Measurements from ENCODE around the gene SLC35B1.

Gene SLC35B1

DNA sequence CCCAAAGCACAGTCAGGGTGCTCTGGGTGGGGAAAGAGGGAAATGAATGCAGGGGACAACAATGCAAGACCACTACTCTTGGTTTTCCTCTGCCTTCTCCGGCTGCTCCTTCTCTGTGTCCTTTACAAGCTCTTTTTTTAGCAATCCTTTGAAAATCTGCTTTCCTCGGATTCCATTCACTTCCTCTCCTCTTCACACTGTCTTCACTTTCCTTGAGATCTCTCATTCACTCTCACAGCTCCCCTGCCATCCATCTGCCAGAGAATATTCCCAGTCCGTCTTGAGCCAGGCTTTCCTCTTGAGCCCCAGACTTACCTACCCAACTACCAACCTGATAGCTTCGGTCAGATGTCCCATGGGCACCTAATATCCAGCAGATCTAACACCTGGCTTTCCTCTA lies 18.9 kb downstream of the SLC35B1 start:
- no peak overlapping the region for H3K27ac ChIP-seq
- CTCF ChIA-PET: no interaction called here
- no peak for DNase-seq (ENCODE audit: low spot score)
- POLR2A ChIA-PET (ENCODE audit: low non-redundant PET): no interaction called here
- TF ChIP-seq, protein P1, sequence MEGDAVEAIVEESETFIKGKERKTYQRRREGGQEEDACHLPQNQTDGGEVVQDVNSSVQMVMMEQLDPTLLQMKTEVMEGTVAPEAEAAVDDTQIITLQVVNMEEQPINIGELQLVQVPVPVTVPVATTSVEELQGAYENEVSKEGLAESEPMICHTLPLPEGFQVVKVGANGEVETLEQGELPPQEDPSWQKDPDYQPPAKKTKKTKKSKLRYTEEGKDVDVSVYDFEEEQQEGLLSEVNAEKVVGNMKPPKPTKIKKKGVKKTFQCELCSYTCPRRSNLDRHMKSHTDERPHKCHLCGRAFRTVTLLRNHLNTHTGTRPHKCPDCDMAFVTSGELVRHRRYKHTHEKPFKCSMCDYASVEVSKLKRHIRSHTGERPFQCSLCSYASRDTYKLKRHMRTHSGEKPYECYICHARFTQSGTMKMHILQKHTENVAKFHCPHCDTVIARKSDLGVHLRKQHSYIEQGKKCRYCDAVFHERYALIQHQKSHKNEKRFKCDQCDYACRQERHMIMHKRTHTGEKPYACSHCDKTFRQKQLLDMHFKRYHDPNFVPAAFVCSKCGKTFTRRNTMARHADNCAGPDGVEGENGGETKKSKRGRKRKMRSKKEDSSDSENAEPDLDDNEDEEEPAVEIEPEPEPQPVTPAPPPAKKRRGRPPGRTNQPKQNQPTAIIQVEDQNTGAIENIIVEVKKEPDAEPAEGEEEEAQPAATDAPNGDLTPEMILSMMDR (conservative IDR thresholded peaks at IDR 0.05; ENCODE audit: low read depth): no peak

DNA sequence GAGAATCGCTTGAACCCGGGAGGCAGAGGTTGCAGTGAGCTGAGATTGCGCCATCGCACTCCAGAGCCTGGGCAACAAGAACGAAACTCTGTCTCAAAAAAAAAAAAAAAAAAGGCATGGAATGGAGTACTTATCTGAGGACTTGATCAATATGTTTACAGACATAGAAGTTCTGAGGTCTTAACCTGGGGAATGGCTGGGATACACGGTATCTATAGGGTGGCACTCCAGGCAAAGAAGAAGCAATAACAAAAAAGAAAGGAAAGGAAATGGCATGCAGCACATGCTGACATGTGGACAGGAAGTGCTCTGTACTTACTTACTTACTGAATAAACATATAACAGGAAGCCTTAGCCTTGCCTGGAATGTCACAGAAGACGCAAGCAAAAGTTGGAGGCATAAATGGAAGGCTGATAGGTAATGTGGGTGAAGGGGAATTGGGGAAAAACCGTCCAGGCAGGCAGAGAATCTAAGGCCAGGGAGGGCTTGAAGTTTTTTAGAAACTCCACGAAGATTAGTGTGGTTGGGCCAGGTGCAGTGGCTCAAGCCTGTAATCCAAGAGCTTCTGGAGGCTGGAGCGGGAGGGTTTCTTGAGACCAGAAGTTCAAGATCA lies 19.8 kb downstream of the SLC35B1 start:
- DNase-seq (ENCODE audit: low spot score): no peak
- ChIA-PET CTCF (interaction anchor here (0.6 to 0.7 kb wide), 2 partner anchors 118 to 130 kb away, joined by 3 read pairs; no protein-coding TSS in a partner anchor), POLR2A (ENCODE audit: low non-redundant PET) (no interaction called here)
- no peak overlapping the region for H3K27ac ChIP-seq
- TF ChIP-seq, protein P1 (conservative IDR thresholded peaks at IDR 0.05; ENCODE audit: low read depth): no peak

DNA sequence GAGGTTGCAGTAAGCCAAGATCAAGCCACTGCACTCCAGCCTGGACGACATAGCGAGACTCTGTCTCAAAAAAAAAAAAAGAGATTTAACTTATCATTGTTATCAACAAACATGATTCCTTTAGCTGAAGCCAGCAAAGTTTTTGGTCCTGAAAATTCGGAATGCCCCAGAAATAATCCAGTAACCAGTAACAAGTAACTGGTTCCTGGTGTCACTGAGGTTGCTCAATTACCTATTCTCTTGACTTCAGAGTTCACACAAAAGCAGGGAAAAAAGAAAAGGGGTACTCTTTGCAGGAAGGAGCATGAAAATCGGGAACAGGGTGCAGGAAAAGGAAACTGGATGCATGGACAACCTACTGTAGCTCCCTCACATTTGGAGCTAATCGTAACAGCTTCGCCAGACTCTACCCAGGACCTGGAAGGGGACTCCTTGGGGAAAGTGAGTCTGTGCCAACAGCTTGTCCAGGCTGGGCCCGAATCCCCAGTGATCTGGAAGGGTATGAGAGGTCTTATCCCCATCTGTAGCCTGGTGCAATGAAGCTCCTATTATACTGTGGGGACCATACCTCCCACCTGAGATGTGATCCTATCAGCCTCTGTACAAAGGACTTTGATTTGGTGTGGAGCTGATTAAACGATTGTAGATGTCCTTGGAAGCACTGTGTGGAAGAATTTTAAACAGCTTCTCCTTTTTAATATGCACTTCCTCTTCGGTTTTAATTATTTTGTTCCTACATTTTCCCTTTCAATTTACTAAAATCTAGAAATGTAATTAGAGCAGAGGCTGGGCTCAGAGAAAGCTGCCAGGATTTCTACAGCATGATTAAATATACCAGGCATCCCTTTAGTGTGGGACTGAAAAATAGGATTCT lies 26.4 kb downstream of the SLC35B1 start:
- POLR2A ChIA-PET (ENCODE audit: low non-redundant PET): no interaction called here
- no peak overlapping the region for H3K27ac ChIP-seq
- TF ChIP-seq, protein P1 (conservative IDR thresholded peaks at IDR 0.05; ENCODE audit: low read depth): no peak
- CTCF ChIA-PET: interaction anchor here (0.6 to 1.3 kb wide), 3 partner anchors 27 to 317 kb away, joined by 3 to 4 read pairs (median 3); no protein-coding TSS in a partner anchor
- DNase-seq (ENCODE audit: low spot score): no peak

DNA sequence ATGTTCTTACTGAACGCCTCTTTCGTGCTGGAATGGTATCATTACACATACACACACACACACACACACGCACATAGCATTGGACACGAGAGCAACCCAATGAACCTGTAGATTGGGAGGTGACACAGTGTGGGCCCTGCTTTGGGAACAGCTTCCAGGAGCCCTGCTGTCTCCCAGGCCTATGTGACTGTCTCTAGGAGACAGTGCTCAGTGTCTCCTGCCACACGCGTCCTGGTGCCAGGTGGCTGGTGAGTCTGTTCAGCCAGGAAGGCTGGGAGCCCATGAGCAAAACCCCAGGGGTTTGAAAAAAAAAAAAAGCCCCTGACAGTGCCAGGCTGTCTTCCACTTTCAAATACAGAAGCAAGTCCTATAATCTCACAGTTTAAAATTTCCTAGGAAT lies 27.4 kb downstream of the SLC35B1 start:
- TF ChIP-seq, protein P1 (conservative IDR thresholded peaks at IDR 0.05; ENCODE audit: low read depth): no peak

DNA sequence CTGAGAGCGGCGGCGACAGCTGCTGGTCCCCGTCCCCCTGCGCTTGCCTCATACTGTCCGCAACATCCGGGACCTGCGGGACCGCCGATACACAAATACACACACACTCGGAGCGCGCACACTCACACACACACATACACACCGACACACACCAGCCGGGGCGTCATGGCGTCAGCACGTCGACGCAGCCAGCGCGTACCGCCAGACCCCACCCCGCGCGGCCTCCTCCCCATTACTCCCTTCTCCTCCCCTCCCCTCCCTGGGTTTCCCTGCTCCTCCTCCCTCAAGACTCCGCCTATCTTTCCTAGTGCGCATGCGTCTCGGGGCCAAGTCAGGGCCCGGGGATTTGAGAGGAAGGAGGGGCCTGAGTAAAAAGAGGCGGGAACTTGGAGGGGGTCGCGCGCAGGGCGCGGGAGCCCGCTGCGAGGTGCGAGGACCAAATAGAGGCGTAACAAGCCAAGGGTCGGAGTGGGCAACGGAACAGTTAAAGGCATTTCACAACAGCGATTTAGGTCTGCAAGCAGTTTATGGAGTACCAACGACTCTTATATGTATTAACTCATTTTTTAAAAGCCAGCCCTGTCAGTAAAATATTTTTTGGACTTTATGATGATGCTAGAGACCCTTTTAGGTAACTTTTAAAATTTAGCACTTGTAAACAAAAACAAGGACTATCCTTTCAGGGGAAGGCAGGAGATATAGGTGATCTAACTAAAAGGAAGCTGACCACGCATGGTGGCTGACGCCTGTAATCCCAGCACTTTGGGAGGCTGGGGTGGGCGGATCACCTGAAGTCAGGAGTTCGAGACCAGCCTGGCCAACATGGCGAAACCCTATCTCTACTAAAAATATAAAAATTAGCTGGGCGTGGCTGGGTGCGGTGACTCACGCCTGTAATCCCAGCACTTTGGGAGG lies 29.6 kb downstream of the SLC35B1 start, which contains the start of gene SPOP:
Gene SPOP (minus strand): TSS at position 165 of the 915 bp plus-strand sequence. CDS start 55,287 bp downstream, outside the sequence.
- peak within 1 kb of the TSS; percentile 91 for H3K27ac ChIP-seq
- ChIA-PET POLR2A (ENCODE audit: low non-redundant PET) (no interaction called here), CTCF (interaction anchor here (0.5 to 0.7 kb wide), 4 partner anchors 16 to 483 kb away, joined by 3 to 6 read pairs (median 3); no protein-coding TSS in a partner anchor)
- TF ChIP-seq, protein P1 (conservative IDR thresholded peaks at IDR 0.05; ENCODE audit: low read depth): no peak
- peak; percentile 99 for DNase-seq (ENCODE audit: low spot score)

More for the DNA sequence above, 27.4 kb downstream of the SLC35B1 start:
- ChIA-PET POLR2A (ENCODE audit: low non-redundant PET) (no interaction called here), CTCF (interaction anchor here (0.6 kb wide), 1 partner anchor 311 kb away, joined by 3 read pairs; no protein-coding TSS in a partner anchor)
- no peak overlapping the region for H3K27ac ChIP-seq
- no peak for DNase-seq (ENCODE audit: low spot score)

Data from RWPE1 (cell line).